ENCODE data around the gene PRR14L.
"Not testable (repeated sequence)": the region's sequence is repeated elsewhere in the genome, so short reads cannot be mapped to it uniquely, and the experiment has no call there.

The PRR14L gene

GRCh38 chr22:31681349-31682345 is 68.3 kb downstream of the PRR14L start:
- no peak overlapping the region for H3K4me3 ChIP-seq (ENCODE audit: low read depth, low read length)
- TF ChIP-seq, protein P1, sequence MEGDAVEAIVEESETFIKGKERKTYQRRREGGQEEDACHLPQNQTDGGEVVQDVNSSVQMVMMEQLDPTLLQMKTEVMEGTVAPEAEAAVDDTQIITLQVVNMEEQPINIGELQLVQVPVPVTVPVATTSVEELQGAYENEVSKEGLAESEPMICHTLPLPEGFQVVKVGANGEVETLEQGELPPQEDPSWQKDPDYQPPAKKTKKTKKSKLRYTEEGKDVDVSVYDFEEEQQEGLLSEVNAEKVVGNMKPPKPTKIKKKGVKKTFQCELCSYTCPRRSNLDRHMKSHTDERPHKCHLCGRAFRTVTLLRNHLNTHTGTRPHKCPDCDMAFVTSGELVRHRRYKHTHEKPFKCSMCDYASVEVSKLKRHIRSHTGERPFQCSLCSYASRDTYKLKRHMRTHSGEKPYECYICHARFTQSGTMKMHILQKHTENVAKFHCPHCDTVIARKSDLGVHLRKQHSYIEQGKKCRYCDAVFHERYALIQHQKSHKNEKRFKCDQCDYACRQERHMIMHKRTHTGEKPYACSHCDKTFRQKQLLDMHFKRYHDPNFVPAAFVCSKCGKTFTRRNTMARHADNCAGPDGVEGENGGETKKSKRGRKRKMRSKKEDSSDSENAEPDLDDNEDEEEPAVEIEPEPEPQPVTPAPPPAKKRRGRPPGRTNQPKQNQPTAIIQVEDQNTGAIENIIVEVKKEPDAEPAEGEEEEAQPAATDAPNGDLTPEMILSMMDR (IDR thresholded peaks at IDR 0.05; ENCODE audit: borderline replicate concordance, insufficient read depth, low read depth, low read length) = no peak

DNA sequence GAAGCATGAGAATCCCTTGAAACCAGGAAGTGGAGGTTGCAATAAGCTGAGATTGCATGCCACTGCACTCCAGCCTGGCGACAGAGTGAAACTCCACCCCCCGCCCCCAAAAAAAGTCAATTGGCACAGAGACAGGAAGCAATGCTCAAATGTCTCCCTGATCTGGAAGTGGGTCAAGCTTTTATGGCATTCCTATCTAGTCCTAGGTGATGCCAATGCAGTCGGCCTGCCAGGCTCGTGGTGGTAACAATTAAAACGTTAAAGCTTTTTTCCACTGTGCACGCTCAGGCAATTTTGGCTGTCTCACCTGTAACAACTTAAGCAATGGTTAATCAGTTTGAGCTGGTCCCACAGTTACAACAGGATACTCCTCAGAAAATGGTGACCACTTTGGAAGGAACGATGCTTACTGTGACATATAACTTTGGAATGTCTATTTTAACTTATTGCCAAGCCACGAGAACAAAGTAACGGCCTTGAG is 69.0 kb downstream of the PRR14L start:
- no peak overlapping the region for H3K4me3 ChIP-seq (ENCODE audit: low read depth, low read length)
- TF ChIP-seq, protein P1 (IDR thresholded peaks at IDR 0.05; ENCODE audit: borderline replicate concordance, insufficient read depth, low read depth, low read length) = no peak

DNA sequence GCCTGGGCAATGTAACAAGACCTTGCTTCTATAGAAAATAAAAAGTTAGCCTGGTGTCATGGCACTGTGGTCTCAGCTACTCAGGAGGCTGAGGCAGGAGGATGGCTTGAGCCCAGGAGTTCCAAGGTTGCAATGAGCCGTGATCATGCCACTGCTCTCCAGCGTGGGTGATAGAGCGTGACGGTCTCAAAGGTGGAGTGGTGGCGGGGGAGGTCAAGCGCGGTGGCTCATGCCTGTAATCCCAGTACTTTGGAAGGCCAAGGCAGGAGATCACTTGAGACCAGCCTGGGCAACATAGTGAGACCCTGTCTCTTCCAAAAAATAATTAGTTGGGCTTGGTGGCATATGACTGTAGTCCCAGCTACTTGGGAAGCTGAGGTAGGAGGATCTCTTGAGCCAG is 71.2 kb downstream of the PRR14L start:
- TF ChIP-seq, protein P1 (IDR thresholded peaks at IDR 0.05; ENCODE audit: borderline replicate concordance, insufficient read depth, low read depth, low read length) = no peak
- H3K4me3 ChIP-seq (ENCODE audit: low read depth, low read length) = no peak overlapping the region

DNA sequence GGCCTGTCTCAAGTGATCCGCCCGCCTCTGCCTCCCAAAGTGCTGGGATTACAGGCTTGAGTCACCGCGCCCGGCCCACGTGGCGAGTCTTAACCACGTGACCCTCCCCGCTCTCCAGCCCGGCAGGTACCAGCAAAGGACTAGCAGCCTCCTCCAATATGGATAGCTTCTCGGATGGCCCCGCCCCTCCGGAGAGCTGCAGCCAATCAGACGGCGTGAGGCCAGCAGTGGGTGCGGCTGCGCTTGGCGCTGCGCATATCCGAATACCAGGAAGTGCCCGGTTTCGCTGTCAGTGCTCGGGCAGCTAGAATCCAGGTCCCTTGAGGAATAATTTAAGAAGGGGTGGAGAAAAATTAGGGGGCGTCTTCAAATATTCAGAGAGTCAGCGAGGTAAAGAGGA is 73.2 kb downstream of the PRR14L start:
- TF ChIP-seq, protein P1 (IDR thresholded peaks at IDR 0.05; ENCODE audit: borderline replicate concordance, insufficient read depth, low read depth, low read length) = no peak
- peak overlapping the region; percentile 10 for H3K4me3 ChIP-seq (ENCODE audit: low read depth, low read length)

GRCh38 chr22:31674219-31674618 is 75.7 kb downstream of the PRR14L start:
- H3K4me3 ChIP-seq (ENCODE audit: low read depth, low read length) = not testable (repeated sequence)

DNA sequence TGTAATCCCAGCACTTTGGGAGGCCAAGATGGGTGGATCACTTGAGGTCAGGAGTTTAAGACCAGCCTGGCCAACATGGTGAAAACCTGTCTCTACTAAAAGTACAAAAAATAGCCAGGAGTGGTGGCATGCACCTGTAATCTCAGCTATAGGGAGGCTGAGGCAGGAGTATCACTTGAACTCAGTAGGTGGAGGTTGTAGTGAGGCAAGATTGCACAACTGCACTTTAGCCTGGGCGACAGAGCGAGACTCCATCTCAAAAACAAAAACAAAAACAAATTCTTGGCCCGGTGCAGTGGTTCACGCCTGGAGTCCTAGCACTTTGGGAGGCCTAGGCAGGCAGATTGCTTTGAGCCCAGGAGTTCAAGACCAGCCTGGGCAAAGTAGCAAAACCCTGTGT is 81.1 kb downstream of the PRR14L start:
- H3K4me3 ChIP-seq (ENCODE audit: low read depth, low read length) = not testable (repeated sequence)

GRCh38 chr22:31662668-31663037 is 87.3 kb downstream of the PRR14L start:
- TF ChIP-seq, protein P1 (IDR thresholded peaks at IDR 0.05; ENCODE audit: borderline replicate concordance, insufficient read depth, low read depth, low read length) = no peak
- H3K4me3 ChIP-seq (ENCODE audit: low read depth, low read length) = peak overlapping the region; percentile 83

All from GM12875 (cell line).